Measurements from ENCODE around the gene SGK1.
"Not testable (repeated sequence)": the region's sequence is repeated elsewhere in the genome, so short reads cannot be mapped to it uniquely, and the experiment has no call there.

Gene SGK1

GRCh38 chr6:134238006-134238405 lies 79.9 kb downstream of the SGK1 start:
- TF ChIP-seq CTCF (IDR thresholded peaks at IDR 0.05; ENCODE audit: low read length) (no peak), EZH2 (IDR thresholded peaks at IDR 0.05; ENCODE audit: borderline replicate concordance, low read length) (no peak)
- Histone ChIP-seq H3K4me1 (ENCODE audit: insufficient read depth, low read length, severe bottlenecking) (no peaks in the 10 kb centered on the region), H3K9ac (ENCODE audit: low read length) (no peak overlapping the region), H3K27ac (ENCODE audit: low read depth, low read length, poor library complexity, severe bottlenecking) (no peak overlapping the region), H3K27me3 (ENCODE audit: insufficient read depth, low read length) (no peaks in the 10 kb centered on the region), H3K36me3 (ENCODE audit: insufficient read depth, low read length) (no peaks in the 10 kb centered on the region), H3K4me3 (ENCODE audit: low read depth, low read length, poor library complexity, severe bottlenecking) (no peak overlapping the region), H3K9me3 (ENCODE audit: low read length) (no peaks in the 10 kb centered on the region), H3K4me2 (ENCODE audit: low read length) (no peak overlapping the region), H4K20me1 (ENCODE audit: insufficient read depth, low read length) (no peaks in the 10 kb centered on the region), H3K79me2 (ENCODE audit: insufficient read depth, low read length) (no peaks in the 10 kb centered on the region), H3F3A (ENCODE audit: insufficient read depth, low read length) (no peaks in the 10 kb centered on the region), H3K9me2 (ENCODE audit: low read depth, low read length) (no peaks in the 10 kb centered on the region), H2AFZ (ENCODE audit: low read length) (no peak overlapping the region)

GRCh38 chr6:134235937-134236751 lies 81.8 kb downstream of the SGK1 start:
- H3K27me3 ChIP-seq (ENCODE audit: insufficient read depth, low read length): no peaks in the 10 kb centered on the region
- no peak overlapping the region for H2AFZ ChIP-seq (ENCODE audit: low read length)
- H3K36me3 ChIP-seq (ENCODE audit: insufficient read depth, low read length): no peaks in the 10 kb centered on the region
- H3K9me3 ChIP-seq (ENCODE audit: low read length): no peaks in the 10 kb centered on the region
- no peak for TF ChIP-seq CTCF (IDR thresholded peaks at IDR 0.05; ENCODE audit: low read length)
- TF ChIP-seq EZH2 (IDR thresholded peaks at IDR 0.05; ENCODE audit: borderline replicate concordance, low read length): no peak
- H3K4me3 ChIP-seq (ENCODE audit: low read depth, low read length, poor library complexity, severe bottlenecking): no peak overlapping the region
- H3K4me2 ChIP-seq (ENCODE audit: low read length): no peak overlapping the region
- no peak overlapping the region for H3K9ac ChIP-seq (ENCODE audit: low read length)
- H4K20me1 ChIP-seq (ENCODE audit: insufficient read depth, low read length): no peaks in the 10 kb centered on the region
- no peaks in the 10 kb centered on the region for H3F3A ChIP-seq (ENCODE audit: insufficient read depth, low read length)
- no peaks in the 10 kb centered on the region for H3K4me1 ChIP-seq (ENCODE audit: insufficient read depth, low read length, severe bottlenecking)
- no peaks in the 10 kb centered on the region for H3K79me2 ChIP-seq (ENCODE audit: insufficient read depth, low read length)
- no peaks in the 10 kb centered on the region for H3K9me2 ChIP-seq (ENCODE audit: low read depth, low read length)
- H3K27ac ChIP-seq (ENCODE audit: low read depth, low read length, poor library complexity, severe bottlenecking): no peak overlapping the region

GRCh38 chr6:134235334-134235733 lies 82.6 kb downstream of the SGK1 start:
- H3F3A ChIP-seq (ENCODE audit: insufficient read depth, low read length): not testable (repeated sequence)

More at GRCh38 chr6:134235334-134235733, 82.6 kb downstream of the SGK1 start:
- H3K4me2 ChIP-seq (ENCODE audit: low read length); H2AFZ ChIP-seq (ENCODE audit: low read length); H3K36me3 ChIP-seq (ENCODE audit: insufficient read depth, low read length); H3K4me3 ChIP-seq (ENCODE audit: low read depth, low read length, poor library complexity, severe bottlenecking); H3K27ac ChIP-seq (ENCODE audit: low read depth, low read length, poor library complexity, severe bottlenecking); H3K79me2 ChIP-seq (ENCODE audit: insufficient read depth, low read length); H3K4me1 ChIP-seq (ENCODE audit: insufficient read depth, low read length, severe bottlenecking); H3K9me3 ChIP-seq (ENCODE audit: low read length); H3K27me3 ChIP-seq (ENCODE audit: insufficient read depth, low read length); H3K9ac ChIP-seq (ENCODE audit: low read length); H4K20me1 ChIP-seq (ENCODE audit: insufficient read depth, low read length); H3K9me2 ChIP-seq (ENCODE audit: low read depth, low read length): not testable (repeated sequence)
